HepG2 (cell line): ENCODE data around the gene TNFSF15. TPM values are rescaled to one million over a fixed set of nuclear protein-coding genes. Genes with fewer than 3 reads are reported as not detected.

Experiments used
- ATAC-seq: fragments of 200-7000 bp; cut with Tn5 transposase; 3 replicates; pipeline ENCODE4 v1.9.1; 2020; ENCODE audit warnings: mild to moderate bottlenecking, moderate library complexity
- BruUV-seq: library from RNA; stranded (reverse); fragments of 400-500 nt; replicated peaks from 2 replicates; lab custom pipeline; 2021; lab: Mats Ljungman, UMichigan
- CTCF ChIA-PET: fragments of 300-600 bp; formaldehyde crosslinking; extraction: SDS; loops from one replicate; lab custom pipeline; 2021; ENCODE audit warnings: low total read pairs, inconsistent platforms, low intra/inter-chr PET ratio; lab: Yijun Ruan, JAX
- POLR2A ChIA-PET: fragments of 350-600 bp; sonication (Branson Sonifier 250); formaldehyde crosslinking; loops from one replicate; lab custom pipeline; 2020; ENCODE audit warnings: antibody characterized with exemption, inconsistent platforms; lab: Yijun Ruan, JAX
- DNase-seq: peaks from one replicate; pipeline ENCODE4 v3.0.0-alpha.2; 2015; ENCODE audit warnings: low spot score
- FAIRE-seq: peaks from 3 replicates; lab custom pipeline; 2011; peaks lifted over from hg19 to GRCh38; lab: Jason Lieb, UNC
- H2AFZ ChIP-seq: one replicate; pipeline ENCODE4 v1.6.1; 2011; ENCODE audit warnings: low read length, inconsistent platforms
- H3K27ac ChIP-seq: fragments of 300-600 bp; 3 replicates; pipeline ENCODE4 v1.8.0; 2011; ENCODE audit warnings: mixed run types, mild to moderate bottlenecking, mixed read lengths, low read length, inconsistent platforms; ENCODE audit not compliant: insufficient read depth; ENCODE audit errors: extremely low read length
- H3K27me3 ChIP-seq, 2 experiments: fragments of 200-600 bp in 1 of 2; 2 replicates in 1 of 2; 3 replicates in 1 of 2; pipeline versions ENCODE4 v1.6.0 to v1.8.0; 2011; ENCODE audit warnings: low read length in 2 of 2, mild to moderate bottlenecking in 2 of 2, moderate library complexity in 2 of 2, inconsistent platforms in 1 of 2; ENCODE audit not compliant: insufficient read depth in 2 of 2, control insufficient read depth in 1 of 2
- H3K36me3 ChIP-seq, 2 experiments: fragments of 200-600 bp in 1 of 2; replicated peaks in 1 of 2; 2 replicates in 1 of 2; 3 replicates in 1 of 2; pipeline versions ENCODE4 v1.5.1 to v1.8.0; 2011; ENCODE audit warnings: low read length in 2 of 2, inconsistent platforms in 1 of 2; ENCODE audit not compliant: insufficient read depth in 2 of 2, control insufficient read depth in 1 of 2
- H3K4me1 ChIP-seq: 2 replicates; pipeline ENCODE4 v1.5.1; 2012; ENCODE audit warnings: low read length, inconsistent platforms; ENCODE audit not compliant: insufficient read depth
- H3K4me2 ChIP-seq: 2 replicates; pipeline ENCODE4 v1.6.0; 2011; ENCODE audit warnings: low read depth, low read length, inconsistent platforms
- H3K4me3 ChIP-seq, 3 experiments: fragments of 200-600 bp in 1 of 3; sonication (generic), shearing (Covaris generic) in 1 of 3; replicated peaks in 1 of 3; 2 replicates each; pipeline ENCODE4 v1.5.1; 2011 to 2016; ENCODE audit warnings: low read length in 3 of 3, inconsistent platforms in 2 of 3, low read depth in 2 of 3, mild to moderate bottlenecking in 2 of 3, control low read depth in 1 of 3, mixed read lengths in 1 of 3; ENCODE audit not compliant: insufficient read depth in 1 of 3
- H3K79me2 ChIP-seq: one replicate; pipeline ENCODE4 v1.6.1; 2011; ENCODE audit warnings: low read length, inconsistent platforms; ENCODE audit not compliant: insufficient read depth
- H3K9ac ChIP-seq: 2 replicates; pipeline ENCODE4 v1.6.0; 2011; ENCODE audit warnings: mild to moderate bottlenecking, low read depth, low read length, inconsistent platforms; ENCODE audit not compliant: insufficient read depth
- H3K9me3 ChIP-seq: 2 replicates; pipeline ENCODE4 v1.5.1; 2012; ENCODE audit warnings: mild to moderate bottlenecking, low read length
- H4K20me1 ChIP-seq: 2 replicates; pipeline ENCODE4 v1.6.0; 2011; ENCODE audit warnings: inconsistent platforms, mild to moderate bottlenecking, low read length, moderate library complexity; ENCODE audit not compliant: insufficient read depth
- AGO1 ChIP-seq: fragments of 200-400 bp; formaldehyde crosslinking; IDR thresholded peaks from 2 replicates; pipeline ENCODE4 v1.6.1; 2017; ENCODE audit warnings: mild to moderate bottlenecking, low read depth, low read length, moderate library complexity; ENCODE audit not compliant: poor library complexity, severe bottlenecking
- FIP1L1 ChIP-seq: fragments of 200-400 bp; formaldehyde crosslinking; IDR thresholded peaks from 2 replicates; pipeline ENCODE4 v1.6.1; 2018; ENCODE audit warnings: low read depth, mild to moderate bottlenecking, low read length, moderate library complexity, borderline replicate concordance; ENCODE audit not compliant: insufficient read depth
- NFE2L2 ChIP-seq: fragments of 150-350 bp; IDR thresholded peaks from 2 replicates; pipeline ENCODE4 v1.6.1; 2014; ENCODE audit warnings: low read length
- TGIF2 ChIP-seq: IDR thresholded peaks from 2 replicates; pipeline ENCODE4 v1.6.1; 2016; ENCODE audit warnings: control low read depth, missing compliant biosample characterization
- WIZ ChIP-seq: sonication (generic); formaldehyde crosslinking; IDR thresholded peaks from 2 replicates; pipeline ENCODE4 v1.5.1; 2020; ENCODE audit warnings: mild to moderate bottlenecking, missing genetic modification reagents
- ZNF292 ChIP-seq: sonication (generic); formaldehyde crosslinking; IDR thresholded peaks from 2 replicates; pipeline ENCODE4 v1.8.1; 2022; ENCODE audit warnings: mild to moderate bottlenecking, low read depth, missing genetic modification reagents, borderline replicate concordance
- ZNF841 ChIP-seq: sonication (generic); formaldehyde crosslinking; IDR thresholded peaks from 2 replicates; pipeline ENCODE4 v1.8.1; 2023; ENCODE audit warnings: missing genetic modification reagents, borderline replicate concordance
- ZNF850 ChIP-seq: sonication (generic); formaldehyde crosslinking; conservative IDR thresholded peaks from 2 replicates; pipeline ENCODE4 v1.9.0; 2021; ENCODE audit warnings: mild to moderate bottlenecking, missing genetic modification reagents
- WGBS: methylation state at CpG from one replicate; pipeline ENCODE4 v1.1.6; 2017; ENCODE audit warnings: low lambda C conversion rate; 5-methylcytosine and 5-hydroxymethylcytosine counted together
- in situ Hi-C: cut with HindIII; loops from 2 replicates; pipeline ENCODE4 v1.10.0; 2017; ENCODE audit warnings: low pct_unique_long_range_greater_than_20kb; ENCODE audit not compliant: extremely low pct_ligation_motif_present
- intact Hi-C: fragments of 100-400 bp; cut with micrococcal nuclease; formaldehyde crosslinking; loops from one replicate; pipeline ENCODE4 v1.10.0; 2022; ENCODE audit not compliant: unreplicated experiment
- polyA plus RNA-seq, 8 experiments: library from polyadenylated mRNA; depleted of rRNA in 3 of 8; stranded (reverse) in 7 of 8; unstranded in 1 of 8; fragments of >200 nt; fragmentation: Illumina TruSeq in 4 of 8; extraction: Trizol in 4 of 8; gene quantifications; 2 replicates each; pipeline versions ENCODE4 v1.2.1 to v1.2.3, GENCODE V29; 2011 to 2016; ENCODE audit warnings: low read depth in 4 of 8, missing spikeins in 1 of 8, mixed read lengths in 1 of 8; ENCODE audit not compliant: insufficient read depth in 1 of 8
- total RNA-seq, 5 experiments: library from RNA; depleted of rRNA; stranded (reverse); fragments of >200 nt; fragmentation: Illumina TruSeq; extraction: Trizol; gene quantifications; 2 replicates each; pipeline ENCODE4 v1.2.3, GENCODE V29; 2016; ENCODE audit warnings: low read depth in 1 of 5
- TF ChIP-seq, protein P1 (sequence below): sonication (generic); formaldehyde crosslinking; IDR thresholded peaks from 2 replicates; pipeline ENCODE4 v1.4.0; 2020; ENCODE audit warnings: missing genetic modification reagents
- TF ChIP-seq, protein P2 (sequence below): sonication (generic); formaldehyde crosslinking; IDR thresholded peaks from 2 replicates; pipeline ENCODE4 v1.5.0; 2020; ENCODE audit warnings: mild to moderate bottlenecking, missing genetic modification reagents

TNFSF15 gene
- total and polyA plus RNA-seq, 2 of the 13 experiments (the other 11 are each of a cell fraction or from before 2014, with no cell fraction given) = 0.02 to 0.03 TPM

DNA sequence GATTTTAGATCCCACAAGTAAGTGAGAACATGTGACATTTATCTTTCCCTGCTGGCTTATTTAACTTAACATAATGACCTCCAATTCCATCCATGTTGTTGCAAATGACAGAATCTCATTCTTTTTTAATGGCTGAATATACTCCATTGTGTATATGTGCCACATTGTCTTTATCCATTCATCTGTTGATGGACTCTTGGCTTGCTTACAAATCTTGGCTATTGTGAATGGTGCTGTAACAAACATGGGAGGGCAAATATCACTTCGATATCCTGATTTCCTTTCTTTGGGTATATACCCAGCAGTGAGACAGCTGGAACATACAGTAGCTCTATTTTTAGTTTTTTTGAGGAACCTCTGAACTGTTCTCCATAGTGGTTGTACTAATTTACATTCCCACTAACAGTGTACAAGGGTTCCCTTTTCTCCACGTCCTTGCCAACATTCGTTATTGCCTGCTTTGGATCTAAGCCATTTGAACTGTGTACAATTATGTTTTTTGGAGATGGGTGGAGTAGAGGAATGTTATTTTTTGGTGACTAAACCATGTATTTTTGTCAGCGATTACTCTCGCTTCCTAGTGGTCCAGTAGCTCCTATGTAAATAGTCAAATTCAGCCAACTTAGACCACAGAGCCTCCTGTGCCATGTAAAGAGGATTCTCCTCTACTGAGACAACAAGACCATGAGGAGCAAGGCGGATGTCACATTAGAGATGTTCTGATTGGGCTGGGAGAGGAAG, 60.6 kb downstream of the TNFSF15 start:
- H3K27me3 ChIP-seq = no peaks in the 10 kb centered on the region
- no peaks in the 10 kb centered on the region for H4K20me1 ChIP-seq
- no peak overlapping the region for H3K4me2 ChIP-seq
- intact Hi-C loops (no loop called here), in situ Hi-C loops (no loop called here)
- no TSS peak for BruUV-seq
- FAIRE-seq (no peak), DNase-seq (no peak), ATAC-seq (no peak)
- no peaks in the 10 kb centered on the region for H3K9me3 ChIP-seq
- H3K36me3 ChIP-seq = no peaks in the 10 kb centered on the region
- 14% methylated on average over 6 of the region's 6 CpGs for WGBS
- CTCF ChIA-PET = no interaction called here
- H2AFZ ChIP-seq = no peak overlapping the region
- no peaks in the 10 kb centered on the region for H3K79me2 ChIP-seq
- no peak overlapping the region for H3K4me3 ChIP-seq
- TF ChIP-seq, protein P1, sequence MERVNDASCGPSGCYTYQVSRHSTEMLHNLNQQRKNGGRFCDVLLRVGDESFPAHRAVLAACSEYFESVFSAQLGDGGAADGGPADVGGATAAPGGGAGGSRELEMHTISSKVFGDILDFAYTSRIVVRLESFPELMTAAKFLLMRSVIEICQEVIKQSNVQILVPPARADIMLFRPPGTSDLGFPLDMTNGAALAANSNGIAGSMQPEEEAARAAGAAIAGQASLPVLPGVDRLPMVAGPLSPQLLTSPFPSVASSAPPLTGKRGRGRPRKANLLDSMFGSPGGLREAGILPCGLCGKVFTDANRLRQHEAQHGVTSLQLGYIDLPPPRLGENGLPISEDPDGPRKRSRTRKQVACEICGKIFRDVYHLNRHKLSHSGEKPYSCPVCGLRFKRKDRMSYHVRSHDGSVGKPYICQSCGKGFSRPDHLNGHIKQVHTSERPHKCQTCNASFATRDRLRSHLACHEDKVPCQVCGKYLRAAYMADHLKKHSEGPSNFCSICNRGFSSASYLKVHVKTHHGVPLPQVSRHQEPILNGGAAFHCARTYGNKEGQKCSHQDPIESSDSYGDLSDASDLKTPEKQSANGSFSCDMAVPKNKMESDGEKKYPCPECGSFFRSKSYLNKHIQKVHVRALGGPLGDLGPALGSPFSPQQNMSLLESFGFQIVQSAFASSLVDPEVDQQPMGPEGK (CRISPR knock-in tag) = no peak
- TF ChIP-seq FIP1L1 (no peak), ZNF850 (CRISPR knock-in tag) (no peak), TGIF2 (CRISPR knock-in tag) (no peak), ZNF292 (no peak), WIZ (CRISPR knock-in tag) (no peak), NFE2L2 (no peak), ZNF841 (CRISPR knock-in tag) (no peak), AGO1 (no peak)
- TF ChIP-seq, protein P2, sequence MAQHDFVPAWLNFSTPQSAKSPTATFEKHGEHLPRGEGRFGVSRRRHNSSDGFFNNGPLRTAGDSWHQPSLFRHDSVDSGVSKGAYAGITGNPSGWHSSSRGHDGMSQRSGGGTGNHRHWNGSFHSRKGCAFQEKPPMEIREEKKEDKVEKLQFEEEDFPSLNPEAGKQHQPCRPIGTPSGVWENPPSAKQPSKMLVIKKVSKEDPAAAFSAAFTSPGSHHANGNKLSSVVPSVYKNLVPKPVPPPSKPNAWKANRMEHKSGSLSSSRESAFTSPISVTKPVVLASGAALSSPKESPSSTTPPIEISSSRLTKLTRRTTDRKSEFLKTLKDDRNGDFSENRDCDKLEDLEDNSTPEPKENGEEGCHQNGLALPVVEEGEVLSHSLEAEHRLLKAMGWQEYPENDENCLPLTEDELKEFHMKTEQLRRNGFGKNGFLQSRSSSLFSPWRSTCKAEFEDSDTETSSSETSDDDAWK (CRISPR knock-in tag) = no peak
- no peak overlapping the region for H3K27ac ChIP-seq
- H3K4me1 ChIP-seq = no peaks in the 10 kb centered on the region
- POLR2A ChIA-PET = no interaction called here
- H3K9ac ChIP-seq = no peak overlapping the region
